ENCODE measurements around the gene INO80E. TPM values are rescaled to one million over a fixed set of nuclear protein-coding genes. Genes with fewer than 3 reads are reported as not detected.

INO80E gene
- polyA plus RNA-seq, 1 of the 3 experiments (the other 2 are of a cell fraction): 46.6 TPM

DNA sequence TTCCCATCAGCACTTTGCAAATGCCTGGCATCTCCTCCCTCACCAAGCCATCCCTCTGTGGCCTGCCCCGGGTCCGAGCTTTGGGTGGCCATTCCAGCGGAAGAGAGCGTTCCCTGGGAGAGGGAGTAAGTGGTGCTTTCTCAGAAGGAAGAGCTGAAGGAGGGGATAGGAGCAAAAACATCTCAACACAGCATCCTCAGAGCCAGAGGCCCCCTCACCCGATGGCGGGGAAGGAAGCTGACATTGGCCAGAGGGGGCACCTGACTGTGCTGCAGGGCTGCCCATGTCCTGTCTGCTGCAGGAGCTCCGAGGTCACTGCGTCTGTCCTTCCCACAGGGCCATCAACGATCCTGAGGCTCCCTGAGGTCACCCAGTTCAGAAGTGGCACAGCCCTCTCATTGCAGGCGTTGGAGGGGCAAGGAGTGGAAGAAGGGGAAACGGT lies 35.5 kb downstream of the INO80E start (continued):
- no peak for TF ChIP-seq USF2 (IDR thresholded peaks at IDR 0.05; ENCODE audit: borderline replicate concordance, low read depth, low read length)

DNA sequence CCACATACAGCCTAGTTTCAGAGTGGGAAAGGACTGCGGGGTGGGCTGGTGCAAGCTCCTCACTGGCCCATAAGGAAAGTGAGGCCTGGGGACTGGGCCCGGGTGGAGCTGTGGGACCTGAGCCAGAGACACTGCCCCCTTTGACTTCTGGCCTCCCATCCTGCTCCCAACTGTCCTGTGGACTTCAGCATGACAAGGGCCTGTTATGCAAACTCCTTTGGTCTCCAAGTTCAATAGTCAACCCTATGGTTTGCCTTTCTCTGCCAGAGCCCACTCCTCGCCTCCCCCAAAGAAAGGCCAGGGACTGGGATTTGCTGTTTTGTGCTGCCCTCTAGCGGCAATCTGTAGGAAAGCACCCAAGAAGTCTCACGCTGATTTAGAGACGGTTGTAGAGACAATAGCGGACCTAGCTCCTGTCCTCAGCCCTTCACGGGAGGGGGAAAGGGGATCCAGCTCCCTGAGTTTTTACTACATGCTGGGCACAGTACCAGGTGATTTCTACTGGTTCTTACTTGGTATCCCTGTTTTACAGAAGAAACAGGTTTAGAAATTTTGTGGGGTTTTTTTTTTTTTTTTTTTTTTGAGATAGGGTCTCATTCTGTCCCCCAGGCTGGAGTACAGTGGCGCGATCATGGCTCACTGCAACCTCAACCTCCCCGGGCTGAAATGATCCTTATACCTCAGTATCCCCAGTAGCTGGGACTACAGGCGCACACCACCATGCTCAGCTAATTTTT lies 36.2 kb downstream of the INO80E start:
- Histone ChIP-seq H3K4me1 (ENCODE audit: control insufficient read depth in 1 of 2, insufficient read depth in 2 of 2, low read depth in 1 of 2, low read length in 1 of 2) (peaks cover 6 to 28% of the 10 kb centered on the region in 2 experiments; a peak in 2 of 4 replicates), H3K9ac (no peak overlapping the region), H3F3A (replicated peaks; ENCODE audit: insufficient read depth) (no peaks in the 10 kb centered on the region), H3K27me3 (ENCODE audit: insufficient read depth) (no peaks in the 10 kb centered on the region), H2AFZ (ENCODE audit: low read depth) (no peak overlapping the region), H4K20me1 (ENCODE audit: insufficient read depth) (no peaks in the 10 kb centered on the region), H3K4me3 (ENCODE audit: low read depth in 2 of 2, low read length in 1 of 2) (no peak overlapping the region; a peak in 1 of 4 replicates), H3K4me2 (0 out of 2 replicates have a peak overlapping the region, but pooled peaks have one; percentile 86), H3K9me3 (no peaks in the 10 kb centered on the region), H3K27ac (ENCODE audit: low read depth in 2 of 2, low read length in 1 of 2) (peak overlapping the region in 1 of 2 experiments; percentile 83; a peak in 1 of 4 replicates), H3K9me2 (no peaks in the 10 kb centered on the region), H3K36me3 (replicated peaks in 1 of 2; ENCODE audit: control insufficient read depth in 1 of 2, insufficient read depth in 2 of 2, low read length in 1 of 2) (no peaks in the 10 kb centered on the region), H3K79me2 (ENCODE audit: insufficient read depth) (no peaks in the 10 kb centered on the region)
- 22% methylated on average over 12 of the region's 12 CpGs for WGBS (ENCODE audit: low lambda C conversion rate)
- peak; percentile 83 for DNase-seq
- POLR2A ChIA-PET: interaction anchor here (1.0 to 2.3 kb wide), 7 partner anchors 9 to 133 kb away, joined by 3 to 12 read pairs (median 5); partner anchors contain the start of genes ALDOA, C16orf92, SEZ6L2 and TAOK2
- CTCF ChIA-PET: interaction anchor here (0.6 to 3.9 kb wide), 57 partner anchors 8 to 851 kb away, joined by 3 to 43 read pairs (median 5); partner anchors contain the start of genes ALDOA, ASPHD1, C16orf92 and CDIPT
- TF ChIP-seq USF2 (IDR thresholded peaks at IDR 0.05; ENCODE audit: borderline replicate concordance, low read depth, low read length): no peak
- no peak for TF ChIP-seq FOSL2 (IDR thresholded peaks at IDR 0.05; ENCODE audit: borderline replicate concordance, low read depth)
- TF ChIP-seq GATA2 (CRISPR knock-in tag; IDR thresholded peaks at IDR 0.05): no peak
- no peak for TF ChIP-seq POLR2AphosphoS5 (IDR thresholded peaks at IDR 0.05; ENCODE audit: low read depth, low read length)
- no peak for TF ChIP-seq FOXM1 (IDR thresholded peaks at IDR 0.05; ENCODE audit: low read depth)
- no peak for TF ChIP-seq JUND (IDR thresholded peaks at IDR 0.05)
- peak; percentile 92 for TF ChIP-seq RAD21 (IDR thresholded peaks at IDR 0.05; ENCODE audit: low read length)
- no peak for TF ChIP-seq IRF3 (IDR thresholded peaks at IDR 0.05; ENCODE audit: low read depth, low read length)
- TF ChIP-seq, protein P1, sequence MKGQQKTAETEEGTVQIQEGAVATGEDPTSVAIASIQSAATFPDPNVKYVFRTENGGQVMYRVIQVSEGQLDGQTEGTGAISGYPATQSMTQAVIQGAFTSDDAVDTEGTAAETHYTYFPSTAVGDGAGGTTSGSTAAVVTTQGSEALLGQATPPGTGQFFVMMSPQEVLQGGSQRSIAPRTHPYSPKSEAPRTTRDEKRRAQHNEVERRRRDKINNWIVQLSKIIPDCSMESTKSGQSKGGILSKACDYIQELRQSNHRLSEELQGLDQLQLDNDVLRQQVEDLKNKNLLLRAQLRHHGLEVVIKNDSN (IDR thresholded peaks at IDR 0.05; ENCODE audit: borderline replicate concordance, low read depth): no peak
- no peak for TF ChIP-seq EZH2phosphoT487 (IDR thresholded peaks at IDR 0.05; ENCODE audit: borderline replicate concordance, low read depth)
- no peak for TF ChIP-seq CHD2 (IDR thresholded peaks at IDR 0.05; ENCODE audit: low read length, partially characterized antibody)
- TF ChIP-seq, protein P2, sequence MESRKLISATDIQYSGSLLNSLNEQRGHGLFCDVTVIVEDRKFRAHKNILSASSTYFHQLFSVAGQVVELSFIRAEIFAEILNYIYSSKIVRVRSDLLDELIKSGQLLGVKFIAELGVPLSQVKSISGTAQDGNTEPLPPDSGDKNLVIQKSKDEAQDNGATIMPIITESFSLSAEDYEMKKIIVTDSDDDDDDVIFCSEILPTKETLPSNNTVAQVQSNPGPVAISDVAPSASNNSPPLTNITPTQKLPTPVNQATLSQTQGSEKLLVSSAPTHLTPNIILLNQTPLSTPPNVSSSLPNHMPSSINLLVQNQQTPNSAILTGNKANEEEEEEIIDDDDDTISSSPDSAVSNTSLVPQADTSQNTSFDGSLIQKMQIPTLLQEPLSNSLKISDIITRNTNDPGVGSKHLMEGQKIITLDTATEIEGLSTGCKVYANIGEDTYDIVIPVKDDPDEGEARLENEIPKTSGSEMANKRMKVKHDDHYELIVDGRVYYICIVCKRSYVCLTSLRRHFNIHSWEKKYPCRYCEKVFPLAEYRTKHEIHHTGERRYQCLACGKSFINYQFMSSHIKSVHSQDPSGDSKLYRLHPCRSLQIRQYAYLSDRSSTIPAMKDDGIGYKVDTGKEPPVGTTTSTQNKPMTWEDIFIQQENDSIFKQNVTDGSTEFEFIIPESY (IDR thresholded peaks at IDR 0.05; ENCODE audit: borderline replicate concordance, low read depth): no peak
- TF ChIP-seq RFX5 (IDR thresholded peaks at IDR 0.05; ENCODE audit: low read length): no peak
- TF ChIP-seq, protein P3, sequence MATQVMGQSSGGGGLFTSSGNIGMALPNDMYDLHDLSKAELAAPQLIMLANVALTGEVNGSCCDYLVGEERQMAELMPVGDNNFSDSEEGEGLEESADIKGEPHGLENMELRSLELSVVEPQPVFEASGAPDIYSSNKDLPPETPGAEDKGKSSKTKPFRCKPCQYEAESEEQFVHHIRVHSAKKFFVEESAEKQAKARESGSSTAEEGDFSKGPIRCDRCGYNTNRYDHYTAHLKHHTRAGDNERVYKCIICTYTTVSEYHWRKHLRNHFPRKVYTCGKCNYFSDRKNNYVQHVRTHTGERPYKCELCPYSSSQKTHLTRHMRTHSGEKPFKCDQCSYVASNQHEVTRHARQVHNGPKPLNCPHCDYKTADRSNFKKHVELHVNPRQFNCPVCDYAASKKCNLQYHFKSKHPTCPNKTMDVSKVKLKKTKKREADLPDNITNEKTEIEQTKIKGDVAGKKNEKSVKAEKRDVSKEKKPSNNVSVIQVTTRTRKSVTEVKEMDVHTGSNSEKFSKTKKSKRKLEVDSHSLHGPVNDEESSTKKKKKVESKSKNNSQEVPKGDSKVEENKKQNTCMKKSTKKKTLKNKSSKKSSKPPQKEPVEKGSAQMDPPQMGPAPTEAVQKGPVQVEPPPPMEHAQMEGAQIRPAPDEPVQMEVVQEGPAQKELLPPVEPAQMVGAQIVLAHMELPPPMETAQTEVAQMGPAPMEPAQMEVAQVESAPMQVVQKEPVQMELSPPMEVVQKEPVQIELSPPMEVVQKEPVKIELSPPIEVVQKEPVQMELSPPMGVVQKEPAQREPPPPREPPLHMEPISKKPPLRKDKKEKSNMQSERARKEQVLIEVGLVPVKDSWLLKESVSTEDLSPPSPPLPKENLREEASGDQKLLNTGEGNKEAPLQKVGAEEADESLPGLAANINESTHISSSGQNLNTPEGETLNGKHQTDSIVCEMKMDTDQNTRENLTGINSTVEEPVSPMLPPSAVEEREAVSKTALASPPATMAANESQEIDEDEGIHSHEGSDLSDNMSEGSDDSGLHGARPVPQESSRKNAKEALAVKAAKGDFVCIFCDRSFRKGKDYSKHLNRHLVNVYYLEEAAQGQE (IDR thresholded peaks at IDR 0.05; ENCODE audit: low read depth, low read length): no peak
- TF ChIP-seq YY1 (IDR thresholded peaks at IDR 0.05; ENCODE audit: low read depth): no peak
- peak; percentile 39; the same call in 1 of the 2 replicates for TF ChIP-seq SIN3A (IDR thresholded peaks at IDR 0.05; ENCODE audit: borderline replicate concordance, low read depth, low read length)
- TF ChIP-seq NFIC (IDR thresholded peaks at IDR 0.05; ENCODE audit: borderline replicate concordance): no peak
- no peak for TF ChIP-seq GABPA (IDR thresholded peaks at IDR 0.05; ENCODE audit: low read depth)
- no peak for TF ChIP-seq TAF1 (IDR thresholded peaks at IDR 0.05; ENCODE audit: borderline replicate concordance, low read depth, low read length)
- TF ChIP-seq NRF1 (IDR thresholded peaks at IDR 0.05; ENCODE audit: low read depth, low read length): no peak

Data from SK-N-SH (cell line).